Measurements from ENCODE around the gene H6PD. TPM values are rescaled to one million over a fixed set of nuclear protein-coding genes. Genes with fewer than 3 reads are reported as not detected.

The H6PD gene
- total and polyA plus RNA-seq, 8 donors = 33.0 to 63.0 (median 52.4) TPM

- Histone ChIP-seq H3K27ac (no peak overlapping the region), H3K27me3 (no peaks in the 10 kb centered on the region), H3K4me1 (peaks cover 0 to 4% of the 10 kb centered on the region in 2 donors), H3K36me3 (peaks cover 0 to 46% of the 10 kb centered on the region in 2 donors), H3K4me3 (no peak overlapping the region), H3K9me3 (no peaks in the 10 kb centered on the region)
- no peak for DNase-seq
- no peak for ATAC-seq
- TF ChIP-seq CTCF (IDR thresholded peaks at IDR 0.05) = no peak
- intact Hi-C loops (cut with DNase I) = no loop called here
These were observed 35.1 kb downstream of the H6PD start for GRCh38 chr1:9269721-9270120.

DNA sequence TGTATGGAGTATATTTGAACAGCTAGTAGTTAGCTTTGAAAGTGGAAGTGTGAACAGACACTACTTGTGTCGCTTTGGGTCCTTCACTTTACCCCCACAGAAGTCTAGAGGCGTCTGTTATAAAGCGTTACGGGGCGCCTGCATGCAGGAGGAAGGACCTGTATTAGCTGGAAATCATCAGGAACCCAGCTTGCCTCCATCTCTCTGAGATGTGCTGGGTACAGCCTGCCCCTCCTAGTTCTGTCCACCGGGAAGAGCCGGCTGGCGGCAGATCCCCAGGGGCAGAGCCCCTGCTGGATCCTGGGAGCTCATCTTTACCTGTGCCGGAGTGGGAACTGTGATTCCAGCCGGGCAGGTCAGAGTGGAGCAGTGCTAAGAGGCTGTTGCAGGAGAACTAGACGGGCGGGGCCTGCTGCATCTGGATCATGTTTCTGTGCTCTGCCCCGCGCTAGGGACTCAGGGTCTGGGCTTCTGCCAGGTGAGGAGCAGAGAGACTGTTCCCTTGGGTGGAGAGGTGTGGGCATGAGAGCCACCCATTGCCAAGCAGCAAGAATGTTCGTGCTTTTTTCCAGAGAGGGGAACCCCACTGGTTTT is 35.8 kb downstream of the H6PD start:
- no peak for TF ChIP-seq CTCF (IDR thresholded peaks at IDR 0.05)
- Histone ChIP-seq H3K27ac (no peak overlapping the region), H3K36me3 (peaks cover 0 to 39% of the 10 kb centered on the region in 2 donors), H3K9me3 (no peaks in the 10 kb centered on the region), H3K4me1 (peaks cover 5 to 11% of the 10 kb centered on the region in 2 donors), H3K27me3 (no peaks in the 10 kb centered on the region), H3K4me3 (no peak overlapping the region)
- intact Hi-C loops (cut with DNase I) = no loop called here
- DNase-seq (no peak), ATAC-seq (peak; percentile 30)

DNA sequence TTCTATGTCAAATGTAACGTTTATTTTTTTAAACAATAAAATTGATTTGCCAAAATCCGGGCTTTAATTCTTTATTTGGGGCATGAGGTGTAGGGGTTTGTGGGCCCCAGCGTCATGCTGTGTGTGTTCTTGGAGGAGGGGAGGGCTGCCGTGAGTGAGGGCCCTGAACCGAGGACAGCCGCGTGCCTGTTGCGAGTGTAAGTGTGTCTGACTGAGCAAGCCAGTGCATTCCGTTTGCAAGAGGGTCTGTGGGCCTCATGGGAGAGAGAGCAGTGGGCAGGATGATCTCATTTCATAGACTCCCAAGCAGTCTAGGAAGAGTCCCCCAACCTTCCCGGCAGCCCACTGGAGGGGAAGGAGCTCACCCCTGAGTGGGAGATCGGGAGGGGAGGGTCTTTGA is 36.7 kb downstream of the H6PD start:
- ATAC-seq (no peak), DNase-seq (no peak)
- H3K4me3 ChIP-seq = no peak overlapping the region
- H3K9me3 ChIP-seq = no peaks in the 10 kb centered on the region
- TF ChIP-seq CTCF (IDR thresholded peaks at IDR 0.05) = no peak
- H3K4me1 ChIP-seq = peaks cover 13 to 20% of the 10 kb centered on the region in 2 donors
- H3K27me3 ChIP-seq = no peaks in the 10 kb centered on the region
- H3K27ac ChIP-seq = no peak overlapping the region
- H3K36me3 ChIP-seq = peaks cover 0 to 30% of the 10 kb centered on the region in 2 donors
- intact Hi-C loops (cut with DNase I) = no loop called here

DNA sequence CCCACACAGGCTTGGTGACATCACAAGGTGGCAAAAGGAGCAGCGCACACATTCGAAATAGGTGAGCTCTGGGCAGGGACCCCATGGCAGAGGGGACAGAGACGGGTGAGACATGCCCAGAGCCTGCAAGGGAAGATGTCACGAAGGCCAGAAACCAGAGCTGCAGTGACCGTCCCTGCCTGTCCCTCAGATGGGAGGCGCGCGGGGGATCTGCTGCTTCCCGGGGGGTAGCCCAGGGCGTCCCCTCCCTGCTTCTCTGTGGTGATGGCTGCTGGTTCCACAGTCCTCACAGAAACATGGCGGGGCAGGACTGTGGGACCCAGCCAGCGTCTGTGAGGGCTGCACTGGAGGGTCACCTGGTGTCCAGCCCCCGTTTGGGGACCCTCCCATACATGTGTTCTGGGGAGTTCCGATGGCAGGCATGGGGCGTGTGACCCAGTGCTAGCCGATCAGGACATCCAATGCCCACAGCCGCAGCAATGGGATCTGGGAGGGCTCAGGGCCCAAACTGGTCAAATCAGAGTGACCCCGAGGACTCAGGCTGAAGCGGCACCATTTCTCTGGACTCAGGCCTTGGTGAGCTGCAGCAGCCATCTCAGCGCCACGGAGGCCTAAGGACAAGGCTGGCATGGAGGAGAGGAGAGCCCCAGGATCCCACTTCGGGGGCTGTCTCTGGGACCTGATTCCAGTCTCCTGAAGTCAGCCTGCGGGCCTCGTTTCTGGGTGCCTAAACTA is 37.5 kb downstream of the H6PD start:
- no peaks in the 10 kb centered on the region for H3K27me3 ChIP-seq
- TF ChIP-seq CTCF (IDR thresholded peaks at IDR 0.05) = no peak
- ATAC-seq (no peak), DNase-seq (no peak)
- intact Hi-C loops (cut with DNase I) = no loop called here
- H3K4me3 ChIP-seq = no peak overlapping the region
- no peaks in the 10 kb centered on the region for H3K9me3 ChIP-seq
- H3K27ac ChIP-seq = no peak overlapping the region
- H3K36me3 ChIP-seq = peaks cover 0 to 27% of the 10 kb centered on the region in 2 donors
- peaks cover 13 to 25% of the 10 kb centered on the region in 2 donors for H3K4me1 ChIP-seq

- intact Hi-C loops (cut with DNase I) = no loop called here
- no peak for TF ChIP-seq CTCF (IDR thresholded peaks at IDR 0.05)
- peaks cover 0 to 25% of the 10 kb centered on the region in 2 donors for H3K36me3 ChIP-seq
- H3K27me3 ChIP-seq = no peaks in the 10 kb centered on the region
- ATAC-seq = no peak
- H3K27ac ChIP-seq = no peak overlapping the region
- no peaks in the 10 kb centered on the region for H3K9me3 ChIP-seq
- H3K4me3 ChIP-seq = no peak overlapping the region
- peaks cover 13 to 29% of the 10 kb centered on the region in 2 donors for H3K4me1 ChIP-seq
- no peak for DNase-seq
These were observed 38.6 kb downstream of the H6PD start for GRCh38 chr1:9273177-9273576.

Measured in left lung (tissue), 10 donors.